GM21447 (cell line): ENCODE measurements around the gene NLN.
A peak's percentile ranks its signal among the peaks of the same experiment; 100 is the strongest.
"Not testable (repeated sequence)": the region's sequence is repeated elsewhere in the genome, so short reads cannot be mapped to it uniquely, and the experiment has no call there.

Source experiments
- ATAC-seq: cut with Tn5 transposase; IDR thresholded peaks from one replicate; pipeline ENCODE4 v1.9.1; 2021; ENCODE audit not compliant: unreplicated experiment

NLN gene

DNA sequence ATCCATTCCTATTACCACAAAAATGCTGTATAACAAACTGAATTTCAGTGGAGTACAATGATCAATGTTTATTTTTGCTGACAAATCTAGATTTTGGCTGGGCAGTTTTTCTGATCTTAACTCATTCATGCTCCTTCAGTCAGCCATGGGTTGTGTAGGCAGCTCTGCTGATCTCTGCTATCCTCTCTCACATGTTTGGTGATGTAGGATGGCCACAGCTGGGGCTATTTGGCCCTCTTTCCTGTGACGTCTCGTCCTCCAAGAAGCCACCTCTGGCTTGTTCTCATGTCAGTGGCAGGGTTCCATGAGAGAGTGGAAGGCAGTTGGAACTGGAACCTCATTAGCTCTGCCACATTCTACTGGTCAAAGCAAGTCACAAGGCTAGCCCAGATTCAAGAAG lies 8.9 kb downstream of the NLN start:
- no peak for ATAC-seq

DNA sequence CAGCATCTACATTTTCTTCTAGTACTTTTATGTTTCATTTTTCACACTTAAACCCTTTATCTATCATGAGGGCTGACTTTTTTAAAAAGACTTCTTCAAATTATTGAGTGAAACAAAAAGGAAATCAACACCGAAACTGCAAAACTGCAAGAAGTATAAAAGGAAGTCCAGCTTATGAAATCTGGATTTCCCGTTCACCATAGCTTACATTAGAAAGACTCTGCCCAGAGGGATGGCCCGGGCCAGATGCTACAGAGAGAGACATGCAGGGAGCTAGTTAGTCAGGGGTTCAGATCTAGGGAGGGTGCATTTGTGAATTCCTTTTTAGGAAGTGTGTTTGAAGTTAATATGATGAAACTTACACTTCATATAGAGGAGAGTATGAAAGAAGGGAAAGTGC lies 10.0 kb downstream of the NLN start:
- not testable (repeated sequence) for ATAC-seq

DNA sequence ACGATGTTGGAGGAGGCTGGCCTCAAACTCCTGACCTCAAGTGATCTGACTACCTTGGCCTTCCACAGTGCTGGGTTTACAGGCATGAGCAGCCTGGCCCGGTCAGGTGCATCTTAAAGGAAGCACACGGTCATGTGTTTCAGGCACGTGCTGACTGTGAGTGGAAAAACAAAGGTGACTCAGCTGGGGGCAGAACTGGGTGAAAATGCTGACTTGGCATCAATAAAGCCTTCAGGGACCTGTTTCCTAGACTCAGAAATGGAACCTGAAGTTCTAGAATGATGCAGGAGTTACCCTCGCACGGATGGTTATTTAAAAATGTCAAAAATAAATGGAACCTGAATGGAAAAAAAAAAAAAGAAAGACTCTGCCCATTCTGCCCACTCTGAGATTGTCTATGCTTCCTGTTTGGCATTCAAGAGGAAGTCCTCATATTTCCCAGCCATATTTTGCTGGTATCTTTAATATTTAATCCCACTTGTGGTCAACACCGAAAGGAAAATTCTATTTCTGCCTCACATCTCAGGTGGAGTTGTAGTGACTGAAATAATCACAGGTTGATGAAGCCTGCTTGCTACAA lies 12.3 kb downstream of the NLN start:
- ATAC-seq: not testable (repeated sequence)

DNA sequence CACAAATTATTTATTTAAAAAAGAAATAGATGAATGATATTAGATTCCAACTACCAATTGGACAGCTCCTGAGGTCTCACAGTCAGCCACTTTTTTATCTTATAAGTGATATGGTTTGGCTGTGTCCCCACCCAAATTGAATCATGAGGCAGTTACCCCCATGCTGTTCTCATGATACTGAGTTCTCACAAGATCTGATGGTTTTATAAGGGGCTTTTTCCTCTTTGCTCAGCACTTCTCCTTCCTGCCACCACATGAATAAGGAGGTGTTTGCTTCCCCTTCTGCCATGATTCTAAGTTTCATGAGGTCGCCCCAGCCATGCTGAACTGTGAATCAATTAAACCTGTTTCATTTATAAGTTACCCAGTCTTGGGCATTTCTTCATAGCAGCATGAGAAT lies 12.9 kb downstream of the NLN start:
- no peak for ATAC-seq

DNA sequence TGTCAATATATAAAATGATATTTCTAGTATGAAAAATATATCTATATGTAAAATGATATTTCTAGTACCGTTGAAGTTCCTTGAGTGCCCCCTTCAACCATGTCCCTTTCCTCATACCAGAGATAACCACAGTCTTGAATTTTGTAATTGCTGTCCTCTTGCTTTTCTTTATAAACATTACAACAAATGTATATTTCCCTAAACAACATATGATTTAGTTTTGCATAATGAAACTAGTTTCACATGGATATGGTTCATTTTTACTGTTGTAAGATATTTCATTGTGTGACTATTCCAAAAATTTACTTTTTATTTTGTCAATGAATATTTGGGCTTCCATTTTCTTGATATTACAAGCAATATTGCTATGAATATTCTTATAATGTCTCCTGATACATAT lies 14.0 kb downstream of the NLN start:
- ATAC-seq: no peak

DNA sequence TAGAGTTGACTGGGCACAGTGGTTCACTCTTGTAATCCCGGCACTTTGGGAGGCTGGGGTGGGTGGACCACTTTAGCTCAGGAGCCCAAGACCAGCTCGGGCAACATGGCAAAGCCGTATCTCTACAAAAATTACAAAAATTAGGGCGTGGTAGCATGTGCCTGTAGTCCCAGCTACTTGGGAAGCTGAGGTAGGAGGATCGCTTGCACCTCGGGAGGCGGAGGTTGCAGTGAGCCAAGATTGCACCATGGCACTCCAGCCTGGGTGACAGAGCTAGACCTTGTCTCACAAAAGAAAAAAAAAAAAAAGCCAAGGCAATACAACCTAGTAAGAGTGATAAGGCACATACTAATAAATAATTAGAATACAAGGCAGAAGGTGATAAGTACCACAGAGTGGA lies 15.8 kb downstream of the NLN start:
- ATAC-seq: no peak

DNA sequence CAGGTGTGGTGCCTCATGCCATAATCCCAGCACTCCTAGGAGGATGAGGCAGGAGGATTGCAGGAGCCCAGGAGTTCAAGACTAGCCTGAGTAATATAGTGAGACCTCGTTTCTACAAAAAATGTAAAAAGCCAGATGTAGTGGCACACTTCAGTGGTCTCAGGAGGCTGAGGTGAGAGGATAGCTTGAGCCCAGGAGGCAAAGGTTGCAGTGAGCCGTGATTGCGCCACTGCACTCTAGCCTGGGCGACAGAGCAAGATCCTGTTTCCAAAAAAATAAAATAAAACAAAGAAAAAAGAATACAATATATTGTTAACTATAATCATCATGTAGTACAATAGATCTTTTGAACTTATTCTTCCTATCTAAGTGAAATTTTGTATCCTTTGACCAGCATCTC lies 16.3 kb downstream of the NLN start:
- ATAC-seq: no peak

DNA sequence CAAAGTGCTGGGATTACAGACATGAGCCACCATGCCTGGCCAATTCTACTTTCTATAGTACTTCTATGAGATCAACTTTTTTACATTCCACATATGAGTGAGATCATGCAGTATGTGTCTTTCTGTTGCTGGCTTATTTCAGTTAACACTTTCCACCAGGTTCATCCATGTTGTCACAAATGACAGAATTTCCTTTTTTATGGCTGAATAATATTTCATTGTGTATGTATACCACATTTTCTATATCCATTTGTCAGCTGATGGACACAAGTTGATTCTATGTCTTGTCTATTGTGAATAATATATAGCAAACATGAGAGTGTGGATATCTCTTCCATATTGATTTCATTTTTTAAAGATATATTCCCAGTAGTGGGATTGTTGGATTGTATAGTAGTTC lies 17.2 kb downstream of the NLN start:
- no peak for ATAC-seq

DNA sequence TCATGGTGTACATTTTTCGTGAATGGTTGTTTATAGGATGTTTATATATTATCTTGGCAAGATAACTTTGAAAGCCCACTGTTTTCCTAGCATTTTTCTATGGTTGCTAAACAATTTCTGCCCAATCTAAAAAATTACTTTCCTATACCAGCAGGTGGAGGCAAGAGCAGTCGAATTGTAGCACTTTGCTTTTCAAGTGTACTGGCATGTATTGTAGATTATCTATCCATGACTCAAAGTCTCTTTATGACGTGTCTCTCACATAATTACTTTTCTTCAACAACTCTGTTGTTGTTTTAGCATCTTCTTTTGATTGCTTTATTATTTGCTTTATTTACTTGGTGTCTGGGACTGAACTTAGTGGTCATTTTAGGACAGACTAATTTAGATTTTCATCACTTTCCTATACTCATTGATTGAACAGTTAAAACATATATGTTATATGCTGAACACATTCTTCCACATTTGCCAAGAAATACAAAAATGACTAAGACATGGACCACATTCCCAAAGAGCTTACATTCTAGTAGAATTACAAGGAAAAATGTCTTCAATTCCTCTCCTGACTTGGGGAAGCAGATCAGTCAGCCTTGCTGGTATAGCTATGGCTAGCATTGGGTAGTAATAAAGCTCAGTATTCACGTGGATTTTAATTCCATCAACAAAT lies 20.7 kb downstream of the NLN start:
- peak; percentile 87 for ATAC-seq

DNA sequence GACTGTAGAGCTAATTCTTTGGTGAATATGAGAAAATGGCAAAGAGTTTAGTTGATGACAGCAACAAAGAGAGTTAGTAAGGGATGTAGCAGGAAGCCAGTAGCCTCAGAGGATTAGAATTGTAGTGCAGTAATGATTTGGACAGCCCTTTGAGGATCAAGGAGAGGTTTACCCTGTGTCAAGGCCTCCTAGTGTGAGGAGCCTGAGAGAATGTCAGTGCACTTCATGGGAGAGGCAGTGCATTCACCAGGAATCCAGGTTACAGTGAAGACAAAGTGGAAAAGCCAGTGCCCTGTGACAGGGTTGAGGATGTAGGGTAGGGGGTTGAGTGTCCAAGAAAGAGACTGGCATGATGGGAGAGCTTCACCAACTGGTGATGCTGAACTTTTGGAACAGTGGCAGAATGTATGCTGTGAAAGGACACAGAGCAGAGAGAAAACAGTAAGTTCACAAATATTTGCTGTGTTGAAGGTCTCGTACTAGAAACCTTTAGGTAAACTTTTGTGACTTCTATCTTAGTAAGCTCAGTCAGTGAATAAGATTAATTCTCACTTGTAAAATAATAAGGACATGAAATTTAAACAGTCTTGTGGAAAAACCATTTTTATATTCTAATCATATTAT lies 27.3 kb downstream of the NLN start:
- ATAC-seq: no peak

DNA sequence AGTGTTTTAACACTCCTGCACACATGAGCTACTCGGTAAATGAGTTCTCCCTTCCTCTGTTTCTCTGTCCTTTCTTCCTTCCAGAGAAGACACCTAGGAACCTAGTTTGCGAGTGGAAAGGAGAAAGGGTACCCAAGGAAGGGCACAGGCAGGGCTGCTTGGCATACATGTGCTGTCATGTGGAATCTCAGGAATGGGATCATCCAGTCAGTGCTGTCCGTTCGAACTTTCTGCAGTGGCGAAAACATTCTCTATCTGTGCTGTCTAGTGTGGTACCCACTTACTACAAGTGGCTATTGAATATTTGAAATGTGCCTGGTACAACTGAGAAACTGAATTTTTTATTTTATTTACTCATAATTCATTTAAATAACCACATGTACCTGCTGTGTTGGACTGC lies 28.0 kb downstream of the NLN start:
- ATAC-seq: no peak

DNA sequence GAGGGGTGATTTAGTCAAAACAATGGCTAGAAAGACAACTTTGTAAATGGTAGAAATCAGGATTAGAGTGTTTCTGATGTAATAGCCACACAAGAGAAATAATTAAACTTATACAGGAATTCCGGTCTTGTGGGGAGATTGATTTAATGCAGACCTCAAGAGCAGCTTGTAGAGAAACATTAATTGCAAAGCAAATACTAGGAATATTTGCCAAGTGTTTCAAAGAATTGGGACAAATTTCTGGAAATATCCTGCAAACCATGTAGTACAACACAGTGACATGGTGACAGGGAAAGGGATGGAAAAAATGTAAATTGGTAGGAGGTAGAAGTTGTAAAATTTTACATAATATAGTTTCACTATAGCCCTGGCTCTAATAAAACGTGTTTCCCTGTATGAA lies 28.9 kb downstream of the NLN start:
- ATAC-seq: no peak

DNA sequence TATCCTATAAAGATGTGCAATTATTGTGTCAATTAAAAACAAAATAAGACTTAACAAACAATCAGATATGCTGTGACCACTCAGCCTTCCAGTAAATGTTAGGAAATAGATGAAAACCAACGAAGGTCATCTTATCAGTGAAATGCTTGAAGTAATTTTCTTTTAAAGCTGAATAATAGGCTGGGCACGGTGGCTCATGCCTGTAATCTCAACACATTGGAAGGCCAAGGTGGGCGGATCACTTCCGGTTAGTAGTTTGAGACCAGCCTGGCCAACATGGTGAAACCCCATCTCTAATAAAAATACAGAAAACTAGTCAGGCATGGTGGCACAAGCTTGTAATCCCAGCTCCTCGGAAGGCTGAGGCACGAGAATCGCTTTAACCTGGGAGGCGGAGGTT lies 31.2 kb downstream of the NLN start:
- no peak for ATAC-seq

DNA sequence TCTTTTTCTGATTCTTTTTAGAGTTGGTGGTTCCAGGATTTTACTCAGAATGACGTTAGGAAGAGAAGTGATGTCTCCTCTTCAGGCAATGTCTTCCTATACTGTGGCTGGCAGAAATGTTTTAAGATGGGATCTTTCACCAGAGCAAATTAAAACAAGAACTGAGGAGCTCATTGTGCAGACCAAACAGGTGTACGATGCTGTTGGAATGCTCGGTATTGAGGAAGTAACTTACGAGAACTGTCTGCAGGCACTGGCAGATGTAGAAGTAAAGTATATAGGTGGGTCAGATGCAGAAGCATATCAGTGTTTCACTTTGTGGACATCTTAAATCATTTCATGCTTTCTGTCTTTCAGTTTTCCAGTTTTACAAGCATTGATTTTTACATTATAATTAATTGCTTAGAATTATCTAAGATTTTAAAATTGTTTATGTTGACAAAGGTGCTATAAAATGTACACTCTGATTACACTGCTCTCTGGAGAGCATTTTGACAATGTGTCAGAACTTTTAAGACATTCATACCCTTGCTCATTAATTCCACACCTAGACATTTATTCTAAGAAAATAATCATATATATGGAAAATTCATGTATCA lies 36.6 kb downstream of the NLN start:
- ATAC-seq: no peak

DNA sequence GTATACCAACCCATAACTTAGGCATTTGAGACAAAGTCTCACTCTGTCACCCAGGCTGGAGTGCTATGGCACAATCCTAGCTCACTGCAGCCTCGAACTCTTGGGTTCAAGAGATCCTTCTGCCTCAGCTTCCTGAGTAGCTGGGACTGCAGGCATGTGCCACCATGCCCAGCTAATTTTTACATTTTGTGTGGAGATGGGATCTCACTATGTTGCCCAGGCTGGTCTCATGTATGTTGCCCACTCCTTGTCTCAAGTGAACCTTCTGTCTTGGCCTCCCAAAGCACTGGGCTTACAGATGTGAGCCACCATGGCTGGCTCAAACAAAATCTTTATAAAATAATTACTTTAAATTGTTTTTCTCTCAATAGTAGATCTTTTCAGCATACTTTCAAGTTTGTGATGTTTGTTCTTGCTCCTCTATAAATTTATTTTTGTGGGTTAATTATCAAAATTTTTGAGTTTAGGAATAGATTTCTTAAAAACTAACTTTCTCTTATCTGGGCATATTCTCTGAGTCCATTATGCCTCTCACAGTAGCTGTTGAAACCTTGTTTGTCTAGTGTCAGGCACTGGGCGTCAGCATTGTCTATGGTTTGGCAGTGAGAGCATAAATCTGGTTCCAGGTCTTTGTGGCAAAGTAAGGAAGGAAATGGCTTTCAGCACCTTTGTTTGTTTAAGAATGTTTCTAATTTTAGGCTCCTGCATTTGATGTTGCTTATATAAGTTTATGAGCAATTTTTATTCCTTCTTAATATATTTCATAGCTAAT lies 38.7 kb downstream of the NLN start:
- peak; percentile 76 for ATAC-seq

DNA sequence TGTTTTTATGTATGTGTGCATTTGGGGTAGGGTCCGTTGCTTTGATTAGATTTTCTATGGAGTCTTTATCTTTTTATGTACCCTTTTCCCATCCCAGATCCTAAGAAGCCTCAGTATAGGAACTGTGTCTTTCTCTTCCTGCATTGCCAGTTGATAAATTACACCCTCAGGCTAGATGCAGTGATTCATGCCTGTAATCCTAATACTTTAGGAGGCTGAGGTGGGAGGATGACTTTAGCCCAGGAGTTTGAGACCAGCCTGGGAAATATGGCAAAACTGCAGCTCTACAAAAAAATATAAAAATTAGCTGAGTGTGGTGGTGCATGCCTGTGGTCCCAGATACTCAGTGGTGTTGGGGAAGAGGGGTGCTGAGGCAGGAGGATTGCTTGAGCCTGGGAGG lies 40.2 kb downstream of the NLN start:
- no peak for ATAC-seq

DNA sequence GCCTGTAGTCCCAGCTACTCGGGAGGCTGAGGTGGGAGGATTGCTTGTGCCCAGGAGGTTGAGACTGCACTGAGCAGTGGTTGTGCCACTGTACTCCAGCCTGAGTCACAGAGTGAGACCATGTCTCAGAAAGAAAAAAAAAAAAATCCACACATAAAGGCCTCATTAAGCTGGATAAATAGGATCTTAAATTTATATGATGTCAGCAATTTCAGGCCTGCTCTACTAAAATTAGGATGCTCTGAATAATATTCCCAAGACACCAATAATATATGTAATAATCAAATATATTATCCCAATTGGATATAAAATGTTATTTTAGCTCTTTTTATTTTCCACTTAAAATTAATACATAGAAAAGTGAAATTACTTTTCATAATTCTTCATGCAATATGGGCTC lies 43.6 kb downstream of the NLN start:
- ATAC-seq: no peak

DNA sequence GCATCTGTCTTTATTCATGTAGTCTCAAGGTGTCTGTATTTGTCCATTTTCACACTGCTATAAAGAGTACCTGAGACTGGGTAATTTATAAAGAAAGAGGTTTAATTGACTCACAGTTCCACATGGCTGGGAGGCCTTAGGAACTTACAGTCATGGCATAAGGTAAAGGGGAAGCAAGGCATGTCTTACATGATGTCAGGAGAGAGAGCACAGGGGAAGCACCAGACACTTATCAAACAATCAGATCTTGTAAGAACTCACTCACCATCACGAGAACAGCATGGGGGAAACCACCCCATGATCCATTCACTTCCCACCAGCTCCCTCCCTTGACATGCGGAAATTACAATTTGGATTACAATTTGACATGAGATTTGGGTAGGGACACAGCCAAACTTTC lies 44.2 kb downstream of the NLN start:
- no peak for ATAC-seq

DNA sequence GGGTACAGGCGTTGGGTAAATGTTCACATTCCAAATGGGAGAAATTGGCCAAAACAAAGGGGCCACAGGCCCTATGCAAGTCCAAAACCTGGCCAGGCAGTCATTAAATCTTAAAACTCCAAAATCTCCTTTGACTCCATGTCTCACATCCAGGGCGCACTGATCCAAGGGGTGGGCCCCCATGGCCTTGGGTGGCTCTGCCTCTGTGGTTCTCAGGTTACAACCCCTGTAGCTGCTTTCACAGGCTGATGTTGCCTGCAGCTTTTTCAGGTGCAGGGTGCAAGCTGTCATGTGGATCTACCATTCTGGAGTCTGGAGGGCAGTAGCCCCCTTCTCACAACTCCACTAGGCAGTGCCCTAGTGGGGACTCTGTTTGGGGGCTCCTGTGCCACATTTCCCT lies 44.8 kb downstream of the NLN start:
- ATAC-seq: no peak

DNA sequence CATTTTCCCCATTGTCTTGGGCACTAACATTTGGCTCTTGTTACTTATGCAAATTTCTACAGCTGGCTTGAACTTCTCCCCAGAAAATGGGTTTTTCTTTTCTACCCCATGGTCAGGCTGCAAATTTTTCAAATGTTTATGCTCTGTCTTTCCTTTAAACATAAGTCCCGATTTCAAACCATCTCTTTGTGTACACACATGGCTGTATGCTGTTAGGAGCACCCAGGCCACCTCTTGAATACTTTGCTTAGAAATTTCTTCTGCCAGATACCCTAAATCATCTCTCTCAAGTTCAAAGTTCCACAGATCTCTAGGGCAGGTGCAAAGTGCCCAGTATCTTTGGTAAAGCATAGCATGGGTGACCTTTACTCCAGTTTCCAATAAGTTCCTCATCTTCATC lies 45.6 kb downstream of the NLN start:
- ATAC-seq: no peak

DNA sequence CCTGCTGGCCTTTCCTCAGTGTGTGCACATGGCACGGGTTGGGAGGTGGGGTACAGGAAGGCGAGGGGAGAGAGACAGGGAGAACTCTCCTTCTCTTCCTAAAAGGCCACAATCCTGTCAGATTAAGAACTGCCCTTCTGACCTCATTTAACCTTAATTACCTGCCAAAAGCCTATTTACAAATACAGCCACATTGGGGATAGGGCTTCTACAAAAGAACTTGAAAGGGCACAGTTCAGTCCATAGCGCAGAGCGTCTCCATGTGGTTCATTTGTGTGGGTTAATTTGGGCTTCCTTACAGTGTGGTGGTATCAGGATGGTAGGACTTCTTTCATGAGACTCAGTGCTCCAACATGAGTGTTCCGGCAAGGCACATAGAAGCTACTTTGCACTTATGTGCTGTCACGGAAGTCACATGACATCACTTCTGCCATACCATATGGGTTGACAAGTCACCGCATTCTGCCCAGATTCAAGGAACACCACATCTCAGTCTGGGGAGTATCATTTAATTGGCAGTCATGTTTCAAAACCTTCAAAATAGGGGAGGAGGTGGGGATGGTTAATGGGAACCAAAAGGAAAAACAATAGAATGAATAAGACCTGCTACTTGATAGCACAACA lies 46.8 kb downstream of the NLN start:
- no peak for ATAC-seq
